Ecto neural progenitor cell (in vitro differentiated cells): ENCODE data around the gene IRGQ.
"Not testable (repeated sequence)": the region's sequence is repeated elsewhere in the genome, so short reads cannot be mapped to it uniquely, and the experiment has no call there.

Experiments
- DNase-seq: peaks from one replicate; pipeline ENCODE4 v3.0.0-alpha.2; 2018; ENCODE audit warnings: low spot score

The IRGQ gene

GRCh38 chr19:43570174-43570791 is 25.7 kb downstream of the IRGQ start:
- no peak for DNase-seq

- no peak for DNase-seq
These were observed 26.3 kb downstream of the IRGQ start for GRCh38 chr19:43569657-43570056.

DNA sequence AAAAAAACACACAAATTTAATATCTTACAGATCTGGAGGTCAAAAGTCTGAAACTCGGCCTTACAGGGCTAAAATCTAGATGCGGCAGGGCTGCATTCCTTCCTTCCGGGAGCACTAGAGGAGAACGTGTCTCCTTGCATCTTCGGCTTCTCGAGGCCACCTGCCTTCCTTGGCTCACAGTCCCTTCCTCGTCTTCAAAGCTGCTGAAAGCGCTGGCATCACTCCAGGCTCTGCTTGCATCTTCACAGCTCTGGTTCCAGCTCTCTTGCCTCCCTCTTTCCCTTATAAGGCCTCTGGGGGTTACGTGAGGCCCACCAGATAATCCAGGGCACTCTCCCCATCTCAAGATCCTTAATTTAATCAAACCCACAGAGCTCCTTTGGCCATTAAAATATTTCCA is 31.1 kb downstream of the IRGQ start:
- DNase-seq: no peak

DNA sequence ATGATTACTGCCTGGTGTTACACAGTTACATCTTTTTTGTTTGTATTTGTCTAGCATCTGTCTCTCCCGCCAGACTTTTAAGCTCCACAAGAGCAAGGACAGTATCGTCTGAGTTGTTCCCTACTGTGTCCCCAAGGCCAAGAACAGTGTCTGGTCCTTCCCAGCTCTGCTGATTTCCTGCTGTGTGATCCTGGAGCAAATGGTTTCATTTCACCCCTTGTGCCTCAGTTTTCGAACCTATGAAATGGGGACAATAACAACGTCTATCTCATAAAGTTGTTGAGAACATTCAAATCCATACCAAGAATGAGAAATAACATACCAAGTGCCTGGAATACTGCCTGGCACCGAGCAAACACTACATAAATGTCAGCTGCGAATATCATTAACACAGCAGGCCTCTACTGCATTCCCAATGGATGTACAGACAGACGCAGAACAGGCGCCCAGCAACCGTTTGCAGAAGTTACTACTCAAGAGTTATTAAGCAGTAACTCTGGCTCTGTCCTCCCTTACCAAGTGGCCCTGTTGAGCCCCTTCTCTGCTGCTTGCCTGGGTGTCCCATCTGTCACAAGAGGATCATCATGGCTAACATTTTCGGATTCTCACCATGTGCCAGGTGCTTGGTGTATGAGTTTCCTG is 32.0 kb downstream of the IRGQ start:
- no peak for DNase-seq

GRCh38 chr19:43562698-43563241 is 33.2 kb downstream of the IRGQ start:
- DNase-seq: no peak

GRCh38 chr19:43562226-43562697 is 33.7 kb downstream of the IRGQ start:
- no peak for DNase-seq

DNA sequence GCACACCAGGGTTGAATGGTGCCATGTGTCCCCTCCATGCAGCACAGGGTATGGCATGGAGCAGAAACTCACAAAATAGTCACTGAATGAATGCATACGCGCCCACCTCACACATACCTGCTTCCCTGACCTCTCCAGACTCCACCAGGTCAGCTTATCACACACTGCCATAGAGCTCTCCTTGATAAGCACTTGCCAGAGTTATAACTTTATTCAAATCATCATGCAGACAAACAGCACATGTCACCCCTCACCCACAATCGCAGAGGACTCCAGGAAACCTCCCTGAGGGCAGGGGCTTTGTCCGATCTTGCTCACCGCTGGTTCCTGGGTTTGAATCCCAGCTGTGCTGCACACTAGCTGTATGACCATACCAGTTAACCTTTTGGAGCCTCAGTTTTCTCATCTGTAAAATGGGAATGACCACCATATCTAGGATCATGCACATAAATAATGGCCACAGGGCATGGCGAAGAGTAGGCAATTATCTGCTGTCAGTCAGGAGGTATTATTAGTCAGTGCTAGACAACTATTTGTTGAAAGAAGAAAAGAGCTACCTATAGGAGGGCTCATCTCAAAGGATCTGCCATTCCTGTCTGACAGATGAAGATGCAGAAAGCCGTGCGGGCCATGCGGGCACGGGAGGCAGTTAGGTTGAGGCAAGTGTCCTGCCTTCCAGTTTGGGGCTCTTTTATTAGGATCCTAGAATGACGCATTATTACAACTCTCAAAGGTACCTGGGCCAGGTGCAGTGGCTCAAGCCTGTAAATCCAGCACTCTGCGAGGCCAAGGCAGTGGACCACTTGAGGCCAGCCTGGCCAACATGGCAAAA is 34.6 kb downstream of the IRGQ start:
- DNase-seq: no peak

DNA sequence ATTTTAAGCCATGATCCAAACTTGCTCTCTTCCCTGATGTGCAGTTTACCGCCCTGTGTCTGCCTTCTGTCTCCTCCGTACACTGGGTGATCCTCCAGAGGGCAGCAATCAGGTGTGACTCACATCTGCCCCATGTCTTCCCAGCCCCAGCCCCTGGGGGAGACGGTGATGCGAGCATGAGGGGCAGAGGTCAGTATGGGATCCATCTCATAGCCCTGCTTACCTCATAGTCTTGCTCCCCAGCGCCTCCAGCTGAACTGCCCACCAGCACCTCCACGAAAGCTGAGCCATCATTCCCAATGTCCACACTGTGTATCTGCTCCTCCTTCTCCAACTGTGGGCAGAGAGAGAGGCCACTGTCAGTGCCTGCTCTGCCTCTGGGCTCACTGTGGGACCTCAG is 35.2 kb downstream of the IRGQ start:
- no peak for DNase-seq

DNA sequence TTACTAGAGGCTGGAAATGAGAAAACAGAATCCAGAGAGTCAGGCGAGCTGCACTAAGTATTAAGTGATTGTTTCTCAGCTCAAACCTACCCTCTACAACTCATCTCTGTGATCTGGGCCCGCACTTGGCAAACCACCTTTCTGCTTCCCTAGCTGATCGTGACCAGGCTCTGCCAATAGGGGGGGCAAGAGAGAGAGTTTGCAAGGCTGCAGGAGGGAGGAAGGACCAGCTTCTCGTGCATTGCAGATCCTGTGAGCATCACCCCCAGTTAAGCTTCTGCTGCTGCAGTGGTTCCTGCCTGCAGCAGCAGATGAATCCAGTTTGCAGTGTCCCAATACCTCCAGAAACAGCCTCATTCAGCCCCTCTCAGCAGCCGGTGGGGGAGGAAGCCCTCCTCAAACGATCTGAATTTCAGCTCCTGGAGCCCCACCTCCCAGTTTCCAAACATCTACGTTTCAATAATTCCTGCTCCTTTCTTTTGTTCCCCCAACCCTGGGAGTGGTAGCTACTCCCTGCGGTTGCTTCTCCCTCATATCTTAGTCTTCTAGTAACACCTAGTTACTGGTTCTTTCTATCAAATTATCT is 40.7 kb downstream of the IRGQ start:
- DNase-seq: peak; percentile 83

GRCh38 chr19:43554317-43554895 is 41.5 kb downstream of the IRGQ start:
- DNase-seq: no peak

- no peak for DNase-seq
These were observed 42.3 kb downstream of the IRGQ start for GRCh38 chr19:43553656-43554055.

DNA sequence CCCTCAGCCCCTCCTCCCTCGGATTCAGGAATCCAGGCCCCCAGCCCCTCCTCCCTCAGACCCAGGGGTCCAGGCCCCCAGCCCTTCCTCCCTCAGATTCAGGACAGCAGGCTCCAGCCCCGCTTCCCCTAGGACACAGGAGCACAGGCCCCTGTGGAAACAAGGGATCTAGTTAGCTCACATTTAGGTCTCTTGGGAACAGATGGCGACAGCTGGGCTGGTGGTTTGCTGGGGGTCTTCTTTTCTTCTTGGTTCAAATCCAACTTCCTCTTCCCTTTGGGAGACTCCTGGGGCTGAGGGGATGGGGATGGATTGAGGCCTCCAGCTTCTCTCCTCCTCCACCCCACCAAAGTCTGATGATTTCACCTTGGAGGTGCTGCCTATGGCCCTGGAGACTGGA is 43.3 kb downstream of the IRGQ start:
- DNase-seq: no peak

- no peak for DNase-seq
These were observed 43.8 kb downstream of the IRGQ start for GRCh38 chr19:43552198-43552450.

GRCh38 chr19:43551399-43552197 is 44.3 kb downstream of the IRGQ start:
- DNase-seq: no peak

- no peak for DNase-seq
These were observed 47.2 kb downstream of the IRGQ start for GRCh38 chr19:43548706-43549105.

DNA sequence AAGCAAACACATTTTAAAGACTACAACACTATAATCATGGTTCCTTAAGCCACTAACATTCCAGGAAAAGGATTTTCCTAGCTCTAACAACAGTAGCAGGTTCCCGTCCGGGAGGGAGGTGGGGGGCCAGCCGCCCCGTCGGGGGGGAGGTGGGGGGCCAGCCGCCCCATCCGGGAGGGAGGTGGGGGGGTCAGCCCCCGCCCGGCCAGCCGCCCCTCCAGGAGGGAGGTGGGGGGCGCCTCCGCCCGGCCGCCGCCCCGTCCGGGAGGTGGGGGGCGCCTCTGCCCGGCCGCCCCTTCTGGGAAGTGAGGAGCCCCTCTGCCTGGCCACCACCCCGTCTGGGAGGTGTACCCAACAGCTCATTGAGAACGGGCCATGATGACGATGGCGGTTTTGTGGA is 48.0 kb downstream of the IRGQ start:
- not testable (repeated sequence) for DNase-seq

DNA sequence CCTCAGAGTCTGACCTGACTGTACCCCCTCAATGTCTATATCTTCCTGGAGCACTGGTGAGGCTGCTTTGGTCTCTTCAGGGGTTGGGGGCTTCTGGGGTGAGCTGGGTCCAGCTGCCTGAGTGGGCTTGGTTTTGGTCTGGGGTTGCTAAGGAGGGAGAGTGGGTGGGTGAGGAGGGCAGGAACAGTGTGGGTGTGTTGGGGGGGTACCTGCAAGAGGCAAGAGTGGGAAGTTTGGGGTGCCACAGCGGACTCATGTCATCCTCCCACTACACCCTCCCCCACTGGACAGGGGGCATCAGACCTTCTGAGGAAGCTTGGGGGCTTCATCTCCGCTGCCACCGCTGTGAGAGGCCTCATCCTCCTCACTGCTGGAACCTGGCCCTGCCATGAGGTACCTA is 49.4 kb downstream of the IRGQ start:
- DNase-seq: no peak

DNA sequence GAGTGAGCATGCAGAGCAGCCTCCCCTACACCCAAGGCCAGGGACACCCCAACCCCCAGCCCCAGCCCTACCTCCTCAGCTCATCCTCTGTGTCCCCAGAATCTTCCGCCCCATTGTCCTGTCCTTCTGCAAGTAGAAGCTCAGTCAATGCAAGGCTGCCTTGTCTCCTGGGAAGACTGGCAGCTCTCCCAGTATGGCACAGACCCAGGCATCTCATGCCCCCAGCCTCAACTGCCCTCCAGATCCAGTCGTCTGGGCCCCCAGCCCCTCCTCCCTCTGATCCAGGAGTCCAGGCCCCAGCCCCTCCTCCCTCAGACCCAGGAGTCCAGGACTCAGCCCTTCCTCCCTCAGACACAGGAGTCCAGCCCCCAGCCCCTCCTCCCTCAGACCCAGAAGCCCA is 50.0 kb downstream of the IRGQ start:
- DNase-seq: no peak

DNA sequence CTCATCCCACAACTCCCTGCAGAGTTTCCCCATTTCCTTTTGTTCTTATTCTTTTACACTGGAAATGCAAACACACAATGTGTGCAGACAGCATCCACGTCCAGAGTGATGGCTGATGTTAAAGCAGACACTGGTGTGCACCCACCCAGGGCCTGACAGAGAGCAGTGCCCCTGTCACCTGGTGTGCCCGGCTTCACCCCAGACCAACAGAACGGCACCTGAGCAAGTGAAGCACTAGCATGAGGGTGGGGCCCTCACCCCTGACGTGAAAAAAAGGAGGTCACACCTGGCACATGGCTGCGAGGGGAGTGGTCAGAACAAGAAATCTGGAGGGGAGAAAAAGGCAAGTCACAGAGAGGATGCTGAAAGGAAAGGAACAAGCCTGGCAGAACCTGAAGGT is 50.7 kb downstream of the IRGQ start:
- DNase-seq: no peak

GRCh38 chr19:43544077-43544476 is 51.9 kb downstream of the IRGQ start:
- DNase-seq: no peak

GRCh38 chr19:43541920-43542650 is 53.8 kb downstream of the IRGQ start:
- DNase-seq: no peak
